ENCODE measurements around the gene TMEM201. TPM values are rescaled to one million over a fixed set of nuclear protein-coding genes. Genes with fewer than 3 reads are reported as not detected.

The TMEM201 gene
- total and polyA plus RNA-seq, 2 of the 13 experiments (the other 11 are each of a cell fraction or from before 2014, with no cell fraction given), result 1.5 to 8.2 TPM

- TF ChIP-seq ZNF274 (CRISPR knock-in tag; IDR thresholded peaks at IDR 0.05) (no peak), MAX (IDR thresholded peaks at IDR 0.05) (0 out of 2 replicates have a peak, but pooled peaks have one; percentile 24), HOXA9 (CRISPR knock-in tag; IDR thresholded peaks at IDR 0.05; ENCODE audit: borderline replicate concordance) (no peak), ZNF282 (IDR thresholded peaks at IDR 0.05; ENCODE audit: partially characterized antibody) (no peak), SNAPC2 (CRISPR knock-in tag; IDR thresholded peaks at IDR 0.05) (no peak), HOXA3 (CRISPR knock-in tag; IDR thresholded peaks at IDR 0.05) (peak; percentile 31; the same call in 1 of the 2 replicates), ZBTB8A (CRISPR knock-in tag; IDR thresholded peaks at IDR 0.05; ENCODE audit: borderline replicate concordance, low read depth) (no peak), ZNF136 (CRISPR knock-in tag; IDR thresholded peaks at IDR 0.05; ENCODE audit: low read depth) (no peak), ZNF383 (CRISPR knock-in tag; IDR thresholded peaks at IDR 0.05; ENCODE audit: borderline replicate concordance) (no peak), PBX3 (CRISPR knock-in tag; IDR thresholded peaks at IDR 0.05; ENCODE audit: borderline replicate concordance) (no peak), GLI4 (CRISPR knock-in tag; IDR thresholded peaks at IDR 0.05; ENCODE audit: borderline replicate concordance) (no peak), RNF2 (conservative IDR thresholded peaks at IDR 0.05; ENCODE audit: low read depth) (no peak), HIVEP1 (CRISPR knock-in tag; IDR thresholded peaks at IDR 0.05) (no peak), ZNF772 (CRISPR knock-in tag; IDR thresholded peaks at IDR 0.05) (no peak), ZNF564 (CRISPR knock-in tag; IDR thresholded peaks at IDR 0.05) (no peak), NONO (IDR thresholded peaks at IDR 0.05) (no peak), NONO (CRISPR knock-in tag; conservative IDR thresholded peaks at IDR 0.05) (0 out of 2 replicates have a peak, but pooled peaks have one; percentile 28), ARHGAP35 (CRISPR knock-in tag; IDR thresholded peaks at IDR 0.05; ENCODE audit: borderline replicate concordance) (no peak), ZBTB26 (CRISPR knock-in tag; IDR thresholded peaks at IDR 0.05; ENCODE audit: borderline replicate concordance) (peak; percentile 85; the same call in 1 of the 2 replicates), CBX2 (IDR thresholded peaks at IDR 0.05; ENCODE audit: low read depth, low read length) (no peak), CBX2 (CRISPR knock-in tag; IDR thresholded peaks at IDR 0.05; ENCODE audit: low read depth) (no peak), ZNF781 (CRISPR knock-in tag; IDR thresholded peaks at IDR 0.05; ENCODE audit: borderline replicate concordance, not compliant biosample characterization) (no peak), SRSF4 (IDR thresholded peaks at IDR 0.05; ENCODE audit: low read depth, low read length, poor library complexity, severe bottlenecking) (no peak), PCBP1 (IDR thresholded peaks at IDR 0.05; ENCODE audit: borderline replicate concordance, low read depth, low read length) (no peak), TOPORS (CRISPR knock-in tag; IDR thresholded peaks at IDR 0.05) (no peak)
- TF ChIP-seq, protein P1, sequence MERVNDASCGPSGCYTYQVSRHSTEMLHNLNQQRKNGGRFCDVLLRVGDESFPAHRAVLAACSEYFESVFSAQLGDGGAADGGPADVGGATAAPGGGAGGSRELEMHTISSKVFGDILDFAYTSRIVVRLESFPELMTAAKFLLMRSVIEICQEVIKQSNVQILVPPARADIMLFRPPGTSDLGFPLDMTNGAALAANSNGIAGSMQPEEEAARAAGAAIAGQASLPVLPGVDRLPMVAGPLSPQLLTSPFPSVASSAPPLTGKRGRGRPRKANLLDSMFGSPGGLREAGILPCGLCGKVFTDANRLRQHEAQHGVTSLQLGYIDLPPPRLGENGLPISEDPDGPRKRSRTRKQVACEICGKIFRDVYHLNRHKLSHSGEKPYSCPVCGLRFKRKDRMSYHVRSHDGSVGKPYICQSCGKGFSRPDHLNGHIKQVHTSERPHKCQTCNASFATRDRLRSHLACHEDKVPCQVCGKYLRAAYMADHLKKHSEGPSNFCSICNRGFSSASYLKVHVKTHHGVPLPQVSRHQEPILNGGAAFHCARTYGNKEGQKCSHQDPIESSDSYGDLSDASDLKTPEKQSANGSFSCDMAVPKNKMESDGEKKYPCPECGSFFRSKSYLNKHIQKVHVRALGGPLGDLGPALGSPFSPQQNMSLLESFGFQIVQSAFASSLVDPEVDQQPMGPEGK (CRISPR knock-in tag; IDR thresholded peaks at IDR 0.05), result peak; percentile 80
These were observed 5.1 kb downstream of the TMEM201 start (continued) for GRCh38 chr1:9593492-9594465.
